IMR-90 (cell line): ENCODE results near the gene EFNA5. TPM values are rescaled to one million over a fixed set of nuclear protein-coding genes. Genes with fewer than 3 reads are reported as not detected.

Experiments
- ATAC-seq: fragments of 200-7000 bp; cut with Tn5 transposase; 2 replicates; pipeline ENCODE4 v1.9.1; 2020; ENCODE audit warnings: low read depth, mild to moderate bottlenecking, moderate library complexity
- BruUV-seq: library from RNA; stranded (reverse); fragments of 400-500 nt; replicated peaks from 2 replicates; lab custom pipeline; 2021; lab: Mats Ljungman, UMichigan
- CTCF ChIA-PET: fragments of 300-600 bp; formaldehyde crosslinking; extraction: SDS; loops from one replicate; lab custom pipeline; 2021; ENCODE audit warnings: antibody characterized with exemption; lab: Yijun Ruan, JAX
- POLR2A ChIA-PET: fragments of 300-600 bp; sonication (Branson Sonifier 250); formaldehyde crosslinking; loops from one replicate; lab custom pipeline; 2022; ENCODE audit warnings: antibody characterized with exemption; ENCODE audit not compliant: unreplicated experiment; lab: Charles Lee
- DNase-seq: peaks from one replicate; pipeline ENCODE4 v3.0.0; 2013
- H2AFZ ChIP-seq: replicated peaks from 2 replicates; pipeline ENCODE3; 2013; ENCODE audit warnings: low read length, mild to moderate bottlenecking; ENCODE audit not compliant: poor library complexity
- H2AK5ac ChIP-seq: 2 replicates; pipeline ENCODE4 v1.6.1; 2013; ENCODE audit warnings: low read depth, low read length, inconsistent platforms
- H2AK9ac ChIP-seq: replicated peaks from 2 replicates; pipeline ENCODE3; 2013; ENCODE audit warnings: mild to moderate bottlenecking, low read depth, low read length, moderate library complexity; ENCODE audit not compliant: poor library complexity
- H2BK120ac ChIP-seq: 2 replicates; pipeline ENCODE4 v1.6.1; 2013; ENCODE audit warnings: low read depth, low read length, inconsistent platforms
- H2BK15ac ChIP-seq: 3 replicates; pipeline ENCODE4 v1.6.1; 2013; ENCODE audit warnings: low read depth, low read length, inconsistent platforms
- H2BK20ac ChIP-seq: 2 replicates; pipeline ENCODE4 v1.6.1; 2013; ENCODE audit warnings: low read depth, mild to moderate bottlenecking, inconsistent platforms, low read length, moderate library complexity
- H2BK5ac ChIP-seq: 2 replicates; pipeline ENCODE4 v1.6.1; 2013; ENCODE audit warnings: mild to moderate bottlenecking, low read depth, low read length, inconsistent platforms; ENCODE audit not compliant: poor library complexity, severe bottlenecking
- H3K14ac ChIP-seq: replicated peaks from 2 replicates; pipeline ENCODE4 v1.6.1; 2013; ENCODE audit warnings: low read depth, low read length, inconsistent platforms
- H3K18ac ChIP-seq: 2 replicates; pipeline ENCODE4 v1.6.1; 2013; ENCODE audit warnings: low read depth, low read length, control low read depth
- H3K23ac ChIP-seq: 2 replicates; pipeline ENCODE4 v1.6.1; 2013; ENCODE audit warnings: low read depth, low read length, inconsistent platforms
- H3K27ac ChIP-seq: 2 replicates; pipeline ENCODE4 v1.5.1; 2013; ENCODE audit warnings: mild to moderate bottlenecking, control low read depth, low read length; ENCODE audit not compliant: insufficient read depth
- H3K27me3 ChIP-seq: 2 replicates; pipeline ENCODE4 v1.6.1; 2013; ENCODE audit warnings: low read length; ENCODE audit not compliant: control insufficient read depth, insufficient read depth
- H3K36me3 ChIP-seq: 2 replicates; pipeline ENCODE4 v1.6.1; 2013; ENCODE audit warnings: low read length, mixed read lengths; ENCODE audit not compliant: control insufficient read depth, insufficient read depth
- H3K4ac ChIP-seq: 2 replicates; pipeline ENCODE4 v1.6.1; 2013; ENCODE audit warnings: low read depth, low read length, inconsistent platforms
- H3K4me1 ChIP-seq: 2 replicates; pipeline ENCODE4 v1.6.1; 2013; ENCODE audit warnings: low read length, mixed read lengths; ENCODE audit not compliant: control insufficient read depth, insufficient read depth
- H3K4me2 ChIP-seq: 2 replicates; pipeline ENCODE4 v1.6.1; 2013; ENCODE audit warnings: low read depth, mild to moderate bottlenecking, control low read depth, low read length, moderate library complexity
- H3K4me3 ChIP-seq: 2 replicates; pipeline ENCODE4 v1.5.1; 2013; ENCODE audit warnings: low read depth, mild to moderate bottlenecking, control low read depth, low read length, moderate library complexity; ENCODE audit not compliant: insufficient read depth
- H3K56ac ChIP-seq: 2 replicates; pipeline ENCODE4 v1.6.1; 2013; ENCODE audit warnings: low read length, inconsistent platforms; ENCODE audit not compliant: insufficient read depth; ENCODE audit errors: extremely low read depth
- H3K79me1 ChIP-seq, 2 experiments: 2 replicates each; pipeline ENCODE4 v1.6.1; 2013; ENCODE audit warnings: low read length in 2 of 2, inconsistent platforms in 1 of 2, low read depth in 1 of 2
- H3K9ac ChIP-seq: 2 replicates; pipeline ENCODE4 v1.6.1; 2013; ENCODE audit warnings: low read depth, low read length, control low read depth
- H3K9me1 ChIP-seq: 2 replicates; pipeline ENCODE4 v1.6.1; 2013; ENCODE audit warnings: low read length, inconsistent platforms; ENCODE audit not compliant: insufficient read depth
- H3K9me3 ChIP-seq: 2 replicates; pipeline ENCODE4 v1.6.1; 2013; ENCODE audit warnings: low read length; ENCODE audit not compliant: control insufficient read depth, insufficient read depth
- H4K20me1 ChIP-seq: 2 replicates; pipeline ENCODE4 v1.6.1; 2013; ENCODE audit warnings: low read length, inconsistent platforms; ENCODE audit not compliant: insufficient read depth
- H4K5ac ChIP-seq: 2 replicates; pipeline ENCODE4 v1.6.1; 2013; ENCODE audit warnings: mild to moderate bottlenecking, low read depth, low read length, control low read depth
- H4K8ac ChIP-seq, 2 experiments: 2 replicates each; pipeline ENCODE4 v1.6.1; 2013; ENCODE audit warnings: low read depth in 2 of 2, low read length in 2 of 2, control low read depth in 1 of 2, inconsistent platforms in 1 of 2
- H4K91ac ChIP-seq: 2 replicates; pipeline ENCODE4 v1.6.1; 2013; ENCODE audit warnings: low read depth, low read length, inconsistent platforms; ENCODE audit not compliant: insufficient read depth
- CTCF ChIP-seq: conservative IDR thresholded peaks from 2 replicates; pipeline ENCODE4 v1.5.1; 2012; ENCODE audit warnings: mild to moderate bottlenecking, low read depth, low read length, improper control_type of control experiment
- FOS ChIP-seq: fragments of 150-350 bp; IDR thresholded peaks from 2 replicates; pipeline ENCODE4 v1.6.1; 2016; ENCODE audit warnings: low read depth, low read length
- MXI1 ChIP-seq: IDR thresholded peaks from 2 replicates; pipeline ENCODE4 v1.6.1; 2012; ENCODE audit warnings: low read depth, mild to moderate bottlenecking, low read length, moderate library complexity, borderline replicate concordance
- WGBS, 2 experiments: methylation state at CpG; one replicate each; pipeline versions ENCODE4 v1.1.5 to v1.1.7; 2013; ENCODE audit warnings: missing lambda C conversion rate in 2 of 2; ENCODE audit not compliant: insufficient read length in 1 of 2; ENCODE audit errors: extremely low coverage in 2 of 2; 5-methylcytosine and 5-hydroxymethylcytosine counted together
- dilution Hi-C: fragments of 300-500 bp; cut with HindIII; formaldehyde crosslinking; loops from one replicate; pipeline ENCODE4 v1.14.3; 2018; ENCODE audit warnings: low sequenced_read_pairs; ENCODE audit not compliant: unreplicated experiment
- in situ Hi-C: fragments of 300-500 bp; cut with MboI; formaldehyde crosslinking; loops from 3 replicates; pipeline ENCODE4 v1.14.3; 2019; ENCODE audit warnings: low sequenced_read_pairs, inconsistent platforms, mixed read lengths
- intact Hi-C: fragments of 100-400 bp; cut with micrococcal nuclease; formaldehyde crosslinking; loops from 2 replicates; pipeline ENCODE4 v1.10.0; 2022
- polyA plus RNA-seq, 3 experiments: library from polyadenylated mRNA; depleted of rRNA; stranded (reverse); fragments of >200 nt; gene quantifications; 2 replicates each; pipeline ENCODE4 v1.2.3, GENCODE V29; 2012; ENCODE audit warnings: low replicate concordance in 1 of 3
- total RNA-seq: library from RNA; depleted of rRNA; stranded (reverse); fragments of >200 nt; gene quantifications from 2 replicates; pipeline ENCODE4 v1.2.3, GENCODE V29; 2012

The EFNA5 gene
- total and polyA plus RNA-seq, 2 of the 4 experiments (the other 2 are of a cell fraction) = 1.5 to 1.6 TPM

DNA sequence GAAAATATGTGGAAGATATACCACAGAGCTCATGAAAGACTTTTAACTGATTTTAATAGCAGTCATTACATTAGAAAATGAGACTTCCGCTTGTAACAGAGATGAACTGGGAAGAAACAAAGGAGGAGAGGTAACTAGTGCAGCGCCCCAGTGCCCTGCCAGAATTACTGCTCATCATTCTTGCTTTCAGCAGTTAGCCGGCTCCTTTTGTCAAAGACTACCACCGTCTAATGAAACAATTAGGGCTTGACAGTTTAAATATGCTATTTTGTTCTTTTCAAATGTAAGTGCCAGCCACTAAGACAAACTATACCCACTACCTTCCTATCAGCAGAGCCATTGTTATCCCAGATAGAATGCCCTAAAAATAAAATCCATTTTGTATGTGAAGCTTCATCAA lies 328.4 kb downstream of the EFNA5 start:
- no peak overlapping the region for H3K27ac ChIP-seq
- dilution Hi-C loops = no loop called here
- no peak overlapping the region for H3K4me2 ChIP-seq
- H3K4me3 ChIP-seq = no peak overlapping the region
- in situ Hi-C loops = no loop called here
- H3K23ac ChIP-seq = no peak overlapping the region
- no peaks in the 10 kb centered on the region for H3K4me1 ChIP-seq
- H2BK5ac ChIP-seq = no peak overlapping the region
- intact Hi-C loops = no loop called here
- no peak overlapping the region for H2BK15ac ChIP-seq
- WGBS, 2 experiments = 80% methylated on average over 1 of the region's 4 CpGs; no CpG with 5 or more reads in 1 of the 2 experiments
- no peak overlapping the region for H3K18ac ChIP-seq
- TF ChIP-seq FOS (no peak), CTCF (no peak), MXI1 (no peak)
- H2AK5ac ChIP-seq = no peak overlapping the region
- no peak overlapping the region for H3K4ac ChIP-seq
- H2BK20ac ChIP-seq = no peak overlapping the region
- H4K20me1 ChIP-seq = no peaks in the 10 kb centered on the region
- no TSS peak for BruUV-seq
- no peaks in the 10 kb centered on the region for H3K36me3 ChIP-seq
- H4K5ac ChIP-seq = no peak overlapping the region
- H3K9ac ChIP-seq = no peak overlapping the region
- ChIA-PET CTCF (no interaction called here), POLR2A (no interaction called here)
- no peak overlapping the region for H2AK9ac ChIP-seq
- H3K14ac ChIP-seq = no peak overlapping the region
- H3K9me3 ChIP-seq = no peaks in the 10 kb centered on the region
- no peaks in the 10 kb centered on the region for H3K9me1 ChIP-seq
- no peaks in the 10 kb centered on the region for H3K79me1 ChIP-seq
- no peak overlapping the region for H2BK120ac ChIP-seq
- no peak overlapping the region for H3K56ac ChIP-seq
- no peaks in the 10 kb centered on the region for H3K27me3 ChIP-seq
- ATAC-seq = no peak
- no peak overlapping the region for H4K8ac ChIP-seq
- no peak overlapping the region for H4K91ac ChIP-seq
- no peak overlapping the region for H2AFZ ChIP-seq
- no peak for DNase-seq
